Glutamatergic neuron (in vitro differentiated cells): ENCODE results near the gene FBXW5. TPM values are rescaled to one million over a fixed set of nuclear protein-coding genes. Genes with fewer than 3 reads are reported as not detected.
A peak's percentile ranks its signal among the peaks of the same experiment; 100 is the strongest.

Experiments used
- DNase-seq: peaks from one replicate; pipeline ENCODE4 v3.0.0; 2022
- H3K27ac Mint-ChIP-seq: one replicate; pipeline ENCODE4 v1.8.0; 2020; ENCODE audit warnings: mild to moderate bottlenecking, mixed read lengths, inconsistent platforms; ENCODE audit not compliant: unreplicated experiment
- H3K27me3 Mint-ChIP-seq: one replicate; pipeline ENCODE4 v1.8.0; 2020; ENCODE audit warnings: mild to moderate bottlenecking, moderate library complexity, mixed read lengths, inconsistent platforms; ENCODE audit not compliant: unreplicated experiment
- H3K36me3 Mint-ChIP-seq: one replicate; pipeline ENCODE4 v1.8.0; 2020; ENCODE audit warnings: mild to moderate bottlenecking, mixed read lengths, inconsistent platforms; ENCODE audit not compliant: unreplicated experiment
- H3K4me1 Mint-ChIP-seq: one replicate; pipeline ENCODE4 v1.8.0; 2020; ENCODE audit warnings: mild to moderate bottlenecking, low read depth, mixed read lengths, inconsistent platforms; ENCODE audit not compliant: unreplicated experiment
- H3K4me3 Mint-ChIP-seq: one replicate; pipeline ENCODE4 v1.8.0; 2020; ENCODE audit warnings: mild to moderate bottlenecking, mixed read lengths, inconsistent platforms; ENCODE audit not compliant: unreplicated experiment
- H3K9me3 Mint-ChIP-seq: one replicate; pipeline ENCODE4 v1.8.0; 2020; ENCODE audit warnings: mild to moderate bottlenecking, moderate library complexity, mixed read lengths, inconsistent platforms; ENCODE audit not compliant: unreplicated experiment
- CTCF ChIP-seq: fragments of 200-600 bp; sonication (generic); IDR thresholded peaks from one replicate; pipeline ENCODE4 v1.5.0; 2021; ENCODE audit not compliant: partially characterized antibody, unreplicated experiment
- total RNA-seq: library from RNA; stranded (reverse); fragmentation: NEBNext Ultra II Directional; extraction: Animal tissue kit (Norgen Biotek cat#: 25700); gene quantifications from one replicate; pipeline ENCODE4 v1.2.1, GENCODE V29; 2021; ENCODE audit not compliant: unreplicated experiment

The FBXW5 gene
- total RNA-seq, 1 donor from 2014 or later: 77.9 TPM

GRCh38 chr9:136963751-136964150 is 19.2 kb upstream of the FBXW5 start:
- DNase-seq: no peak
- peaks cover 2% of the 10 kb centered on the region for H3K9me3 Mint-ChIP-seq

GRCh38 chr9:136963341-136963740 is 18.8 kb upstream of the FBXW5 start:
- H3K36me3 Mint-ChIP-seq: no peaks in the 10 kb centered on the region
- H3K27me3 Mint-ChIP-seq: peaks cover 4% of the 10 kb centered on the region
- H3K4me1 Mint-ChIP-seq: peaks cover 7% of the 10 kb centered on the region
- no peak overlapping the region for H3K4me3 Mint-ChIP-seq
- no peak for TF ChIP-seq CTCF
- H3K27ac Mint-ChIP-seq: peak overlapping the region; percentile 84
- peaks cover 2% of the 10 kb centered on the region for H3K9me3 Mint-ChIP-seq
- no peak for DNase-seq

More at GRCh38 chr9:136963751-136964150, 19.2 kb upstream of the FBXW5 start:
- Mint-ChIP-seq H3K4me1 (peaks cover 7% of the 10 kb centered on the region), H3K27me3 (peaks cover 4% of the 10 kb centered on the region), H3K27ac (no peak overlapping the region), H3K36me3 (no peaks in the 10 kb centered on the region), H3K4me3 (no peak overlapping the region)
- no peak for TF ChIP-seq CTCF

- no peak for DNase-seq
- peak overlapping the region; percentile 84 for H3K27ac Mint-ChIP-seq
- peaks cover 4% of the 10 kb centered on the region for H3K27me3 Mint-ChIP-seq
- peaks cover 7% of the 10 kb centered on the region for H3K4me1 Mint-ChIP-seq
- no peak overlapping the region for H3K4me3 Mint-ChIP-seq
- no peak for TF ChIP-seq CTCF
- H3K9me3 Mint-ChIP-seq: peaks cover 2% of the 10 kb centered on the region
- H3K36me3 Mint-ChIP-seq: no peaks in the 10 kb centered on the region
Observed at GRCh38 chr9:136962701-136963248, 18.2 kb upstream of the FBXW5 start.

- no peak overlapping the region for H3K4me3 Mint-ChIP-seq
- no peak for TF ChIP-seq CTCF
- H3K27me3 Mint-ChIP-seq: peaks cover 4% of the 10 kb centered on the region
- H3K27ac Mint-ChIP-seq: no peak overlapping the region
- peaks cover 7% of the 10 kb centered on the region for H3K4me1 Mint-ChIP-seq
- peaks cover 3% of the 10 kb centered on the region for H3K9me3 Mint-ChIP-seq
- no peak for DNase-seq
- H3K36me3 Mint-ChIP-seq: no peaks in the 10 kb centered on the region
Observed at GRCh38 chr9:136962163-136962562, 17.6 kb upstream of the FBXW5 start.

- Mint-ChIP-seq H3K27ac (peak overlapping the region; percentile 52), H3K9me3 (peaks cover 6% of the 10 kb centered on the region), H3K27me3 (peaks cover 4% of the 10 kb centered on the region), H3K36me3 (no peaks in the 10 kb centered on the region), H3K4me3 (no peak overlapping the region), H3K4me1 (peaks cover 7% of the 10 kb centered on the region)
- peak; percentile 72 for DNase-seq
- TF ChIP-seq CTCF: no peak
Observed at GRCh38 chr9:136961279-136962065, 16.9 kb upstream of the FBXW5 start.
